H1 (cell line): ENCODE data around the gene SKA3. TPM values are rescaled to one million over a fixed set of nuclear protein-coding genes. Genes with fewer than 3 reads are reported as not detected.

Source experiments
- CTCF ChIA-PET: fragments of 300-600 bp; sonication (Branson Sonifier 250); formaldehyde crosslinking; loops from one replicate; lab custom pipeline; 2021; ENCODE audit not compliant: partially characterized antibody; lab: Charles Lee
- POLR2A ChIA-PET: fragments of 300-600 bp; sonication (Branson Sonifier 250); formaldehyde crosslinking; loops from one replicate; lab custom pipeline; 2021; ENCODE audit warnings: inconsistent platforms; ENCODE audit not compliant: partially characterized antibody; lab: Charles Lee
- DNase-seq, 2 experiments: peaks; one replicate each; pipeline versions ENCODE4 v3.0.0 to v3.0.0-alpha.2; 2010 to 2022; ENCODE audit warnings: low spot score in 2 of 2, low read depth in 1 of 2, mixed read lengths in 1 of 2
- FAIRE-seq: peaks from 2 replicates; lab custom pipeline; 2011; peaks lifted over from hg19 to GRCh38; lab: Jason Lieb, UNC
- H2AFZ ChIP-seq: 2 replicates; pipeline ENCODE4 v1.8.1; 2012; ENCODE audit warnings: low read length, inconsistent platforms
- H2AK5ac ChIP-seq: 2 replicates; pipeline ENCODE4 v1.6.1; 2013; ENCODE audit warnings: low read depth, low read length
- H2BK120ac ChIP-seq: replicated peaks from 2 replicates; pipeline ENCODE3; 2013; ENCODE audit warnings: low read depth, low read length, inconsistent platforms
- H2BK12ac ChIP-seq: 2 replicates; pipeline ENCODE4 v1.6.1; 2013; ENCODE audit warnings: low read depth, low read length
- H2BK15ac ChIP-seq: 2 replicates; pipeline ENCODE4 v1.6.1; 2013; ENCODE audit warnings: low read length
- H2BK20ac ChIP-seq: 2 replicates; pipeline ENCODE4 v1.6.1; 2013; ENCODE audit warnings: low read length
- H2BK5ac ChIP-seq: 2 replicates; pipeline ENCODE4 v1.6.1; 2013; ENCODE audit warnings: low read depth, low read length
- H3K14ac ChIP-seq: 2 replicates; pipeline ENCODE4 v1.6.1; 2013; ENCODE audit warnings: inconsistent platforms; ENCODE audit not compliant: insufficient read length
- H3K18ac ChIP-seq: 2 replicates; pipeline ENCODE4 v1.6.1; 2013; ENCODE audit warnings: low read length; ENCODE audit errors: extremely low read depth
- H3K23ac ChIP-seq: 2 replicates; pipeline ENCODE4 v1.6.1; 2013; ENCODE audit warnings: inconsistent platforms; ENCODE audit not compliant: insufficient read length
- H3K23me2 ChIP-seq: 2 replicates; pipeline ENCODE4 v1.6.1; 2013; ENCODE audit warnings: low read depth, low read length
- H3K27ac ChIP-seq: 2 replicates; pipeline ENCODE4 v1.6.1; 2011; ENCODE audit warnings: low read depth, low read length, inconsistent platforms
- H3K27me3 ChIP-seq, 4 experiments: replicated peaks in 1 of 4; 1 replicate in 1 of 4; 2 replicates in 3 of 4; pipeline versions ENCODE4 v1.6.1 to v1.8.1; 2011 to 2013; ENCODE audit warnings: low read length in 3 of 4, mild to moderate bottlenecking in 3 of 4, inconsistent platforms in 2 of 4, mixed read lengths in 2 of 4, moderate library complexity in 1 of 4; ENCODE audit not compliant: control insufficient read depth in 3 of 4, insufficient read depth in 3 of 4; ENCODE audit errors: extremely low read depth in 1 of 4
- H3K36me3 ChIP-seq, 4 experiments: 2 replicates each; pipeline versions ENCODE4 v1.6.1 to v1.8.1; 2011 to 2013; ENCODE audit warnings: mild to moderate bottlenecking in 4 of 4, low read length in 3 of 4, moderate library complexity in 2 of 4, control low read depth in 1 of 4, inconsistent platforms in 1 of 4; ENCODE audit not compliant: insufficient read depth in 4 of 4, control insufficient read depth in 2 of 4
- H3K4ac ChIP-seq: replicated peaks from 2 replicates; pipeline ENCODE3; 2013; ENCODE audit warnings: low read length, low read depth, mixed read lengths, inconsistent platforms; ENCODE audit not compliant: insufficient read length
- H3K4me1 ChIP-seq, 4 experiments: replicated peaks in 1 of 4; 1 replicate in 1 of 4; 2 replicates in 3 of 4; pipeline versions ENCODE4 v1.6.1 to v1.8.1; 2011 to 2013; ENCODE audit warnings: low read length in 3 of 4, inconsistent platforms in 2 of 4, mixed read lengths in 1 of 4; ENCODE audit not compliant: insufficient read depth in 4 of 4, control insufficient read depth in 3 of 4
- H3K4me2 ChIP-seq, 2 experiments: 2 replicates each; pipeline versions ENCODE4 v1.6.1 to v1.8.1; 2011 to 2013; ENCODE audit warnings: low read depth in 2 of 2, low read length in 2 of 2, control low read depth in 1 of 2, inconsistent platforms in 1 of 2, mild to moderate bottlenecking in 1 of 2; ENCODE audit not compliant: insufficient read depth in 1 of 2
- H3K4me3 ChIP-seq, 4 experiments: fragments of 200-600, 300-600 bp in 1 of 4; sonication (generic), shearing (Covaris generic), sonication (Bioruptor Twin) in 1 of 4; 2 replicates each; pipeline versions ENCODE4 v1.5.1 to v1.8.1; 2011 to 2016; ENCODE audit warnings: low read length in 4 of 4, low read depth in 3 of 4, control low read depth in 2 of 4, inconsistent platforms in 2 of 4, mild to moderate bottlenecking in 2 of 4, mixed read lengths in 1 of 4, moderate library complexity in 1 of 4; ENCODE audit not compliant: insufficient read depth in 2 of 4; ENCODE audit errors: extremely low read depth in 1 of 4
- H3K56ac ChIP-seq: replicated peaks from 2 replicates; pipeline ENCODE3; 2013; ENCODE audit warnings: low read depth, mild to moderate bottlenecking, mixed read lengths, low read length, inconsistent platforms; ENCODE audit not compliant: insufficient read length
- H3K79me1 ChIP-seq: 2 replicates; pipeline ENCODE4 v1.6.1; 2013; ENCODE audit warnings: low read depth, low read length, control low read depth
- H3K79me2 ChIP-seq, 2 experiments: 2 replicates each; pipeline versions ENCODE4 v1.6.1 to v1.8.1; 2012 to 2013; ENCODE audit warnings: low read length in 2 of 2, mild to moderate bottlenecking in 2 of 2, inconsistent platforms in 1 of 2; ENCODE audit not compliant: insufficient read depth in 2 of 2, control insufficient read depth in 1 of 2
- H3K9ac ChIP-seq, 4 experiments: replicated peaks in 1 of 4; 1 replicate in 1 of 4; 2 replicates in 3 of 4; pipeline versions ENCODE4 v1.6.1 to v1.8.1; 2011 to 2013; ENCODE audit warnings: low read depth in 3 of 4, low read length in 3 of 4, control low read depth in 2 of 4, mild to moderate bottlenecking in 2 of 4, moderate library complexity in 2 of 4, inconsistent platforms in 1 of 4; ENCODE audit errors: extremely low read depth in 1 of 4
- H3K9me3 ChIP-seq, 2 experiments: 2 replicates each; pipeline versions ENCODE4 v1.6.1 to v1.8.1; 2012 to 2013; ENCODE audit warnings: mild to moderate bottlenecking in 2 of 2, moderate library complexity in 2 of 2, control low read depth in 1 of 2, inconsistent platforms in 1 of 2, low read depth in 1 of 2, low read length in 1 of 2, mixed read lengths in 1 of 2; ENCODE audit not compliant: insufficient read depth in 2 of 2
- H4K20me1 ChIP-seq, 2 experiments: replicated peaks in 1 of 2; 2 replicates each; pipeline versions ENCODE3 to v1.8.1; 2011 to 2013; ENCODE audit warnings: inconsistent platforms in 2 of 2, low read length in 2 of 2, mild to moderate bottlenecking in 1 of 2; ENCODE audit not compliant: insufficient read depth in 2 of 2, control insufficient read depth in 1 of 2
- H4K5ac ChIP-seq: 2 replicates; pipeline ENCODE4 v1.6.1; 2013; ENCODE audit warnings: low read length, low read depth, mixed read lengths, inconsistent platforms; ENCODE audit not compliant: insufficient read length
- H4K8ac ChIP-seq: 2 replicates; pipeline ENCODE4 v1.8.0; 2013; ENCODE audit warnings: mild to moderate bottlenecking, moderate library complexity, low read length, inconsistent platforms; ENCODE audit not compliant: insufficient read depth; ENCODE audit errors: extremely low read depth
- H4K91ac ChIP-seq: replicated peaks from 2 replicates; pipeline ENCODE3; 2013; ENCODE audit warnings: low read length, mixed read lengths, inconsistent platforms; ENCODE audit not compliant: insufficient read length
- ATF3 ChIP-seq: IDR thresholded peaks from 2 replicates; pipeline ENCODE4 v1.6.1; 2011; ENCODE audit warnings: low read depth, mild to moderate bottlenecking, low read length; ENCODE audit not compliant: insufficient read depth
- BACH1 ChIP-seq: IDR thresholded peaks from 2 replicates; pipeline ENCODE4 v1.6.1; 2012; ENCODE audit warnings: low read length, improper control_type of control experiment
- CHD1 ChIP-seq: IDR thresholded peaks from 2 replicates; pipeline ENCODE4 v1.6.1; 2012; ENCODE audit warnings: low read depth, low read length, improper control_type of control experiment
- CREB1 ChIP-seq: IDR thresholded peaks from 2 replicates; pipeline ENCODE4 v1.6.1; 2012; ENCODE audit warnings: inconsistent platforms
- E2F6 ChIP-seq: IDR thresholded peaks from 2 replicates; pipeline ENCODE4 v1.6.1; 2012; ENCODE audit warnings: inconsistent platforms
- KDM4A ChIP-seq: IDR thresholded peaks from one replicate; pipeline ENCODE4 v1.7.1; 2012; ENCODE audit warnings: low read depth, mild to moderate bottlenecking, moderate library complexity, low read length, inconsistent platforms; ENCODE audit not compliant: severe bottlenecking
- NANOG ChIP-seq: IDR thresholded peaks from 2 replicates; pipeline ENCODE4 v1.6.1; 2011; ENCODE audit warnings: low read length, low read depth, mild to moderate bottlenecking, inconsistent platforms; ENCODE audit not compliant: insufficient read depth, poor library complexity, severe bottlenecking
- NRF1 ChIP-seq: IDR thresholded peaks from 2 replicates; pipeline ENCODE4 v1.6.1; 2011; ENCODE audit warnings: mild to moderate bottlenecking, low read depth, low read length, improper control_type of control experiment
- POLR2AphosphoS5 ChIP-seq: IDR thresholded peaks from 2 replicates; pipeline ENCODE4 v1.6.1; 2011; ENCODE audit warnings: low read depth, low read length
- RAD21 ChIP-seq, 2 experiments: IDR thresholded peaks in 1 of 2; conservative IDR thresholded peaks in 1 of 2; 2 replicates each; pipeline ENCODE4 v1.6.1; 2011; ENCODE audit warnings: low read depth in 2 of 2, low read length in 2 of 2, improper control_type of control experiment in 1 of 2, inconsistent platforms in 1 of 2, mild to moderate bottlenecking in 1 of 2, moderate library complexity in 1 of 2
- RXRA ChIP-seq: IDR thresholded peaks from 2 replicates; pipeline ENCODE4 v1.6.1; 2011; ENCODE audit warnings: low read depth, mild to moderate bottlenecking, low read length, moderate library complexity; ENCODE audit not compliant: insufficient read depth
- SUZ12 ChIP-seq: fragments of 200-600 bp; sonication (generic); IDR thresholded peaks from 2 replicates; pipeline ENCODE4 v1.6.1; 2012; ENCODE audit warnings: mild to moderate bottlenecking, inconsistent platforms, low read length, moderate library complexity, mixed read lengths
- TCF12 ChIP-seq: IDR thresholded peaks from 2 replicates; pipeline ENCODE4 v1.6.1; 2011; ENCODE audit warnings: low read depth, mild to moderate bottlenecking, low read length
- WGBS, 2 experiments: shearing (Covaris generic) in 1 of 2; methylation state at CpG; one replicate each; pipeline versions ENCODE4 v1.1.6 to v1.1.7; 2013 to 2015; ENCODE audit warnings: low lambda C conversion rate in 2 of 2, mixed read lengths in 2 of 2, inconsistent platforms in 1 of 2, low coverage in 1 of 2, missing lambda C conversion rate in 1 of 2; ENCODE audit not compliant: insufficient replicate concordance in 2 of 2, insufficient coverage in 1 of 2, insufficient read length in 1 of 2; ENCODE audit errors: extremely low coverage in 1 of 2, missing lambda C conversion rate in 1 of 2; 5-methylcytosine and 5-hydroxymethylcytosine counted together
- polyA plus RNA-seq, 7 experiments: library from polyadenylated mRNA; depleted of rRNA in 3 of 7; stranded (reverse) in 5 of 7; unstranded in 2 of 7; fragments of >200 nt in 5 of 7; fragments of 200-250 nt in 2 of 7; gene quantifications; 1 replicate in 5 of 7; 2 replicates in 1 of 7; 4 replicates in 1 of 7; pipeline versions ENCODE4 v1.2.1 to v1.2.3, GENCODE V29; 2011 to 2013; ENCODE audit warnings: missing spikeins in 2 of 7, mixed read lengths in 2 of 7
- total RNA-seq: library from RNA; stranded (reverse); fragmentation: NEBNext Ultra II Directional; extraction: Animal tissue kit (Norgen Biotek cat#: 25700); gene quantifications from 2 replicates; pipeline ENCODE4 v1.2.1, GENCODE V29; 2021

Gene SKA3
- total and polyA plus RNA-seq, 2 of the 8 experiments (the other 6 are each of a cell fraction or from before 2014, with no cell fraction given): 32.3 to 63.7 TPM

GRCh38 chr13:21133077-21133476 is 43.3 kb downstream of the SKA3 start:
- H3K23ac ChIP-seq: no peak overlapping the region
- H2BK5ac ChIP-seq: no peak overlapping the region
- no peak for DNase-seq
- no peak overlapping the region for H2BK15ac ChIP-seq
- no peak overlapping the region for H4K91ac ChIP-seq
- H3K4me3 ChIP-seq: no peak overlapping the region
- CTCF ChIA-PET: interaction anchor here (0.6 to 0.9 kb wide), 4 partner anchors 18 to 127 kb away, joined by 3 read pairs; no protein-coding TSS in a partner anchor
- H2AK5ac ChIP-seq: no peak overlapping the region
- H4K8ac ChIP-seq: no peak overlapping the region
- no peak overlapping the region for H3K18ac ChIP-seq
- 91% methylated on average over 3 of the region's 3 CpGs; no CpG with 5 or more reads in 1 of the 2 experiments for WGBS, 2 experiments
- no peak overlapping the region for H3K14ac ChIP-seq
- POLR2A ChIA-PET: interaction anchor here (2.4 kb wide), 1 partner anchor 72 kb away, joined by 10 read pairs; the partner anchor contains the start of gene LATS2
- H3K79me2 ChIP-seq: no peaks in the 10 kb centered on the region
- H3K36me3 ChIP-seq: no peaks in the 10 kb centered on the region
- H2BK20ac ChIP-seq: no peak overlapping the region
- no peak overlapping the region for H2BK12ac ChIP-seq
- H3K4me1 ChIP-seq: peaks cover 0 to 2% (median 0%) of the 10 kb centered on the region in 4 experiments; a peak in 1 of 7 replicates
- no peak overlapping the region for H3K4ac ChIP-seq
- H3K23me2 ChIP-seq: no peaks in the 10 kb centered on the region
- no peak overlapping the region for H3K4me2 ChIP-seq
- H3K9me3 ChIP-seq: peaks cover 0 to 3% of the 10 kb centered on the region in 2 experiments; a peak in 2 of 4 replicates
- H3K27ac ChIP-seq: no peak overlapping the region
- no peak overlapping the region for H2BK120ac ChIP-seq
- no peak overlapping the region for H3K9ac ChIP-seq
- H2AFZ ChIP-seq: no peak overlapping the region
- no peaks in the 10 kb centered on the region for H3K79me1 ChIP-seq
- no peaks in the 10 kb centered on the region for H4K20me1 ChIP-seq
- FAIRE-seq: no peak
- no peaks in the 10 kb centered on the region for H3K27me3 ChIP-seq
- H3K56ac ChIP-seq: no peak overlapping the region
- H4K5ac ChIP-seq: no peak overlapping the region
- TF ChIP-seq KDM4A (no peak), TCF12 (no peak), RXRA (no peak), SUZ12 (no peak), CREB1 (no peak), CHD1 (no peak), POLR2AphosphoS5 (no peak), NRF1 (no peak), NANOG (no peak), RAD21 (IDR thresholded peaks at IDR 0.05 in 1 of 2, conservative IDR thresholded peaks at IDR 0.05 in 1 of 2; ENCODE audit: low read depth in 2 of 2, low read length in 2 of 2) (no peak), E2F6 (no peak), BACH1 (no peak), ATF3 (no peak)
